GM19193 (cell line): ENCODE measurements around the gene SERPINB1.

ENCODE experiments used
- POLR2A ChIP-seq: IDR thresholded peaks from 4 replicates; pipeline ENCODE4 v1.6.1; 2011; ENCODE audit not compliant: insufficient read depth, insufficient read length; ENCODE audit errors: extremely low read depth

The SERPINB1 gene

DNA sequence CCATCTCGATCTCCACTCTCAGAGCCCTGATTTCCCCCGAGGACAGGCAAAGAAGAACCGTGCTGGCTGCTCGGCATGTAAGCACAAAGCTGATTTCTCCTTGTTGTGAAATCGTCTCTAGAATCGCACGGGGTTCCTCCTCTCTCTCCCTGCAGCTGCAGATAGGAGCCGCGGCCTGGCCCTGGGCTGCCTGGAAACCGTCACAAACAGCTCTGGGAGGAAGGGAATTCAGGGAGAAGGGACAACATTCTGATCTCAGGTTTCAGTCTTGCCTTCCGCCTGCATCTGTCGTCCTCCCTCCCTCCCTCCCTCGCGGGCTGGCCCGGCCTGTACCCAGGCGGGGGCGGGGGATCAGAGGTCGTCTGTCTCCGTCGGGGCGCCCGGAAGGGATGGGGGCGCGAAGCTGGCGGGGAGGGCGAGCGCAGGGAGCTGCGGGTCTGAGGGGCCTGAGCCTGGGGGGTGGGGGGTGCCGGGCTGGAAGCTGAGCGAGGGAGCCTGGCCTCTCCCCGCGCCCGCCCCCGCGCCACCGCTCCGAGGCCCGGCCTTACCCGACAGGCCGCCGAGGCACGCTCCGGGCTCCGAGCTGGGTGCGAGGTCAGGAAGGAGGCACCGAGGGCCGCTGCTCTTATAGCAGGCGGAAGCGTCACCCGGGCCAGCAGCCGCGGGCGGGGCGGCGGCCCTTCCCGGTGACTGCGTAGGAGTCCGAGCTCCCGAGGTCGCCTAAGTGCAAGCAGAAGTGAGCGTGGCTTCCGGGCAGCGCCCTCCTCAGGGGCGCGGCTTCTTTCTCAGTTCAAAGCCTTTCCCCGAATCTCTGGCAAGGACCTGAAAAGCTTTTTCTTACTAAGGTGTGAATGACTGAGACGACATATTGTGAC is at the start of gene SERPINB1:
SERPINB1 (minus strand) TSS at position 600 of the 875 bp plus-strand sequence. CDS start 1,277 bp downstream, outside the sequence.
- peak; percentile 89 for TF ChIP-seq POLR2A

GRCh38 chr6:2890976-2891767 is 49.5 kb upstream of the SERPINB1 start:
- no peak for TF ChIP-seq POLR2A

GRCh38 chr6:2885967-2886735 is 44.5 kb upstream of the SERPINB1 start:
- no peak for TF ChIP-seq POLR2A

DNA sequence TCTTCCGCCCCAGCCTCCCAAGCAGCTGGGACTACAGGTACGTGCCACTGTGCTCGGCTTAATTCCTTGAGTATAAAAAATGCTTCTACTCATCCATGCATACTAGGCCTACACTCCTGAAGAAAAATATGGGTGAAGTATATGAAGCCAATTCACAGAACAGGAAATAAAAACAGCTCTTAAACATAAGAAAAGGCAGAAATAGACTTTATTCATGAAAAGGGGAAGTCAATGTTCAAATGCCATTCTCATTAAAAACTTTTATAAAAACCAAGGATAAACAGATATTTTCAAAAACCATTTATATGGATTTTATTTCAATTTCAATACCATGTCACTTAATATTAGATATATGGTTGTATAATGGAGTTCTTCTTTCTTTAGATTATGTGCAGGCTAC is 43.1 kb upstream of the SERPINB1 start:
- TF ChIP-seq POLR2A: no peak

DNA sequence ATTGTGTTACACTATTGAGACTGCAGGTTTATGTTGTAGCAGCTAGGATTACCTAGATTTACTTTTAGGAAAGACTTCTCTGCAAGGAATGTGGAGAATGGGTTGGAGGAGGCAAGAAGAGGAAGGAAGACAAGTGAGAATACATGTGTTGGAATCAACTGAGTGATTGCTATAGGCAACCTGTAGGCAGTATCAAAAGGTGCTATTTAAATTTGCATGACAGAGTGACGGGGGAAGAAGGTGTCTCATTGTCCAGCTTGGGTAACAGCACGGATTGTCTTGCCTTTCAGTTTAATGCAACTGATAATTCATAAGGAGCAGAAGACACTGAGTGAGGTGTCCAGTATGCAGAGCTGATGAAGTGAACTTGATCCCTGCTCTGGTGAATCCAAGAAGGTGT is 42.0 kb upstream of the SERPINB1 start:
- no peak for TF ChIP-seq POLR2A

GRCh38 chr6:2881423-2881822 is 39.8 kb upstream of the SERPINB1 start:
- no peak for TF ChIP-seq POLR2A

- no peak for TF ChIP-seq POLR2A
Observed at GRCh38 chr6:2877960-2878359, 36.3 kb upstream of the SERPINB1 start.

GRCh38 chr6:2877057-2877882 is 35.6 kb upstream of the SERPINB1 start:
- no peak for TF ChIP-seq POLR2A

DNA sequence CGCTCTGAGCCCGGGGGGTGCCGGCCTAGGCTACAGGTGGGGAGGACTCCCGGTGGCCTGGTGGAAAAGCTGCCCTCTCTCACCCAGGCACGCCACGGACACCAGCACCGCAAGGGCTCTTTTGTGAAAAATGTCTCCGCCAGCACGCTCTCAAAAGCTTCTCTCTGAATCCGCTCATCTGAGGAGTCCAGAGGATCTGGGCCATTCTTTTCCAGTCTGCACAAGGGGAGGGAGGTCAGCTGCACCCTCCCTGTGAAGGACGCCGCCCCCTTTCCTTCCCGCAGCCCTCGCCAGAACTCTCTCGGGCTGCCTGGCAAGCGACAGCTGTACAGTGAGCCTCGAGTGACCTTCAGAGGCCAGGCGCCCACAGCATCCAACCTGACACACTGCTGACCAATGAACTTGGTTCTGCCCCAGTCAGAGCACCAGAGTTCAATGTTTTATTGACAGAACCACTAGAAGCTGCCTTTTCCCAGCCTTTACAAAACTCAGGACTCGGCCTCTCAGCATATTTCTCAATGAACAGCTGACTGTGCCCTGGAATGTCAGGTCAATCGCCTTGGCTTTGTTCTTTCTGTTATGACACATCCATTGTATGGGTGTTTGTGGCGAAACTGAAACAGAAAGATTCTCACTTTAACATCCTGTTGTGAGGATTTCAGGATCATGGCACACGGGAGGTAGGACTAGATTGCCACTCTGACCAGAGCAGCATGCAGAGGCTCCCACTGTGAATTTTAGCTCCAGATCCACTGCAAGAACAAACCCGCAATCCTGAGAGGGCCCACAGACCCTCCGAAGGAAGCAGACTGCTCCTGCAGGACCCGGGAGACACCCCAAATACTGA is 34.8 kb upstream of the SERPINB1 start:
- no peak for TF ChIP-seq POLR2A

- no peak for TF ChIP-seq POLR2A
Observed at GRCh38 chr6:2875359-2876191, 33.9 kb upstream of the SERPINB1 start.

DNA sequence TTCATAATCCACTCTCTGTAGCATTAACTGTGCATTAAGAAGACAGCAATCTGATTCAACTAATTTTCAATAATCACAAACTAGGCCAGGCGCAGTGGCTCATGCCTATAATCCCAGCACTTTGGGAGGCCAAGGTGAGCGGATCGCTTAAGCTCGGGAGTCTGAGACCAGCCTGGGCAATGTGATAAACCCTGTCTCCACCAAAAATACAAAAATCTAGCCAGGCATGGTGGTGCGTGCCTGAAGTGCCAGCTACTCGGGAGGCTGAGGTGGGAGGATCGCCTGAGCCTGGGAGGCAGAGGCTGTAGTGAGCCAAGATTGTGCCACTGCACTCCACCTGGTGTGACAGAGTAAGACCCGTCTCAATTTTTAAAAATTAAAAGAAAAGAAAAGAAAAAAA is 32.0 kb upstream of the SERPINB1 start:
- TF ChIP-seq POLR2A: no peak
